Measurements from ENCODE around the gene DSG1. TPM values are rescaled to one million over a fixed set of nuclear protein-coding genes. Genes with fewer than 3 reads are reported as not detected.
"Not testable (repeated sequence)": the region's sequence is repeated elsewhere in the genome, so short reads cannot be mapped to it uniquely, and the experiment has no call there.

Gene DSG1
- polyA plus RNA-seq, 4 donors = 0.04 to 0.11 (median 0.05) TPM

- DNase-seq (ENCODE audit: low read depth in 4 of 4, low spot score in 3 of 4) = no peak
Measured at GRCh38 chr18:31329787-31330438, 12.0 kb downstream of the DSG1 start.

GRCh38 chr18:31343454-31343853 lies 25.5 kb downstream of the DSG1 start:
- DNase-seq (ENCODE audit: low read depth in 4 of 4, low spot score in 3 of 4) = no peak

- not testable (repeated sequence) for DNase-seq (ENCODE audit: low read depth in 4 of 4, low spot score in 3 of 4)
Measured at GRCh38 chr18:31353336-31353735, 35.4 kb downstream of the DSG1 start.

- no peak for DNase-seq (ENCODE audit: low read depth in 4 of 4, low spot score in 3 of 4)
Measured at GRCh38 chr18:31354990-31355389, 37.0 kb downstream of the DSG1 start.

GRCh38 chr18:31356025-31356424 lies 38.1 kb downstream of the DSG1 start:
- DNase-seq (ENCODE audit: low read depth in 4 of 4, low spot score in 3 of 4) = no peak

GRCh38 chr18:31364190-31364589 lies 46.2 kb downstream of the DSG1 start:
- DNase-seq (ENCODE audit: low read depth in 4 of 4, low spot score in 3 of 4) = no peak

- no peak for DNase-seq (ENCODE audit: low read depth in 4 of 4, low spot score in 3 of 4)
Measured at GRCh38 chr18:31369478-31369877, 51.5 kb downstream of the DSG1 start.

GRCh38 chr18:31371989-31372388 lies 54.0 kb downstream of the DSG1 start:
- no peak for DNase-seq (ENCODE audit: low read depth in 4 of 4, low spot score in 3 of 4)

GRCh38 chr18:31373641-31374040 lies 55.7 kb downstream of the DSG1 start:
- DNase-seq (ENCODE audit: low read depth in 4 of 4, low spot score in 3 of 4) = no peak

- no peak for DNase-seq (ENCODE audit: low read depth in 4 of 4, low spot score in 3 of 4)
Measured at GRCh38 chr18:31376477-31376876, 58.5 kb downstream of the DSG1 start, which contains the start of gene DSG4. Gene DSG4 (plus strand): TSS chr18:31376777. CDS start chr18:31376912, 135 bp downstream.

GRCh38 chr18:31380912-31381311 lies 63.0 kb downstream of the DSG1 start:
- no peak for DNase-seq (ENCODE audit: low read depth in 4 of 4, low spot score in 3 of 4)

GRCh38 chr18:31382107-31382506 lies 64.1 kb downstream of the DSG1 start:
- no peak for DNase-seq (ENCODE audit: low read depth in 4 of 4, low spot score in 3 of 4)

GRCh38 chr18:31386741-31387140 lies 68.8 kb downstream of the DSG1 start:
- no peak for DNase-seq (ENCODE audit: low read depth in 4 of 4, low spot score in 3 of 4)

- DNase-seq (ENCODE audit: low read depth in 4 of 4, low spot score in 3 of 4) = no peak
Measured at GRCh38 chr18:31393286-31393685, 75.3 kb downstream of the DSG1 start.

GRCh38 chr18:31396796-31397612 lies 79.0 kb downstream of the DSG1 start:
- DNase-seq (ENCODE audit: low read depth in 4 of 4, low spot score in 3 of 4) = no peak

GRCh38 chr18:31398191-31398590 lies 80.2 kb downstream of the DSG1 start:
- no peak for DNase-seq (ENCODE audit: low read depth in 4 of 4, low spot score in 3 of 4)

- DNase-seq (ENCODE audit: low read depth in 4 of 4, low spot score in 3 of 4) = no peak
Measured at GRCh38 chr18:31399306-31400032, 81.5 kb downstream of the DSG1 start.

GRCh38 chr18:31401156-31402025 lies 83.4 kb downstream of the DSG1 start:
- no peak for DNase-seq (ENCODE audit: low read depth in 4 of 4, low spot score in 3 of 4)

- DNase-seq (ENCODE audit: low read depth in 4 of 4, low spot score in 3 of 4) = no peak
Measured at GRCh38 chr18:31402026-31402373, 84.0 kb downstream of the DSG1 start.

GRCh38 chr18:31403409-31403808 lies 85.4 kb downstream of the DSG1 start:
- no peak for DNase-seq (ENCODE audit: low read depth in 4 of 4, low spot score in 3 of 4)
